HFFc6 (cell line): ENCODE results near the gene ZNF747. TPM values are rescaled to one million over a fixed set of nuclear protein-coding genes. Genes with fewer than 3 reads are reported as not detected.

Experiments
- DNase-seq: peaks from one replicate; pipeline ENCODE4 v3.0.0-alpha.2; 2018
- H3K27ac Mint-ChIP-seq: 2 replicates; pipeline ENCODE4 v1.8.0; 2020; ENCODE audit warnings: mild to moderate bottlenecking, mixed read lengths
- H3K27me3 Mint-ChIP-seq: 2 replicates; pipeline ENCODE4 v1.8.0; 2021; ENCODE audit warnings: mild to moderate bottlenecking, moderate library complexity, mixed read lengths; ENCODE audit not compliant: insufficient read depth
- H3K36me3 Mint-ChIP-seq: 2 replicates; pipeline ENCODE4 v1.8.0; 2021; ENCODE audit warnings: low read depth, mixed read lengths
- H3K4me1 Mint-ChIP-seq: 2 replicates; pipeline ENCODE4 v1.8.0; 2020; ENCODE audit warnings: low read depth, mixed read lengths
- H3K4me3 Mint-ChIP-seq: 2 replicates; pipeline ENCODE4 v1.8.0; 2020; ENCODE audit warnings: mild to moderate bottlenecking, moderate library complexity, mixed read lengths
- H3K9me3 Mint-ChIP-seq: 2 replicates; pipeline ENCODE4 v1.8.0; 2020; ENCODE audit warnings: mild to moderate bottlenecking, mixed read lengths
- CTCF ChIP-seq: fragments of 200-600 bp; sonication (generic); IDR thresholded peaks from 2 replicates; pipeline ENCODE4 v1.5.0; 2021; ENCODE audit warnings: antibody characterized with exemption, mild to moderate bottlenecking
- total RNA-seq, 6 experiments: library from RNA; stranded (reverse); fragmentation: NEBNext Ultra II Directional; extraction: Animal tissue kit (Norgen Biotek cat#: 25700); gene quantifications; 2 replicates in 1 of 6; 3 replicates in 5 of 6; pipeline ENCODE4 v1.2.3, GENCODE V29; 2021

ZNF747 gene
- total RNA-seq, 6 experiments from 2014 or later: 3.2 to 4.7 (median 3.8) TPM

GRCh38 chr16:30561089-30561816 is 26.6 kb upstream of the ZNF747 start:
- no peak for DNase-seq
- Mint-ChIP-seq H3K27ac (no peak overlapping the region), H3K4me1 (peaks cover 14% of the 10 kb centered on the region), H3K27me3 (peaks cover 4% of the 10 kb centered on the region), H3K9me3 (no peaks in the 10 kb centered on the region), H3K4me3 (no peak overlapping the region), H3K36me3 (peaks cover 2% of the 10 kb centered on the region)
- TF ChIP-seq CTCF: no peak

GRCh38 chr16:30559690-30560089 is 25.0 kb upstream of the ZNF747 start:
- H3K9me3 Mint-ChIP-seq: no peaks in the 10 kb centered on the region
- peaks cover 1% of the 10 kb centered on the region for H3K27me3 Mint-ChIP-seq
- peaks cover 17% of the 10 kb centered on the region for H3K4me1 Mint-ChIP-seq
- H3K4me3 Mint-ChIP-seq: no peak overlapping the region
- H3K36me3 Mint-ChIP-seq: peaks cover 6% of the 10 kb centered on the region
- TF ChIP-seq CTCF: no peak
- H3K27ac Mint-ChIP-seq: no peak overlapping the region
- DNase-seq: no peak

GRCh38 chr16:30558789-30559377 is 24.2 kb upstream of the ZNF747 start:
- H3K27me3 Mint-ChIP-seq: no peaks in the 10 kb centered on the region; the same call in none of the 2 replicates
- peaks cover 11% of the 10 kb centered on the region for H3K36me3 Mint-ChIP-seq
- H3K9me3 Mint-ChIP-seq: no peaks in the 10 kb centered on the region
- H3K4me3 Mint-ChIP-seq: peak overlapping the region; percentile 90
- H3K4me1 Mint-ChIP-seq: peaks cover 17% of the 10 kb centered on the region
- TF ChIP-seq CTCF: no peak
- H3K27ac Mint-ChIP-seq: peak overlapping the region; percentile 84
- DNase-seq: no peak

- peak; percentile 98 for DNase-seq
- Mint-ChIP-seq H3K27ac (peak within 1 kb of the TSS; percentile 84), H3K9me3 (no peaks in the 10 kb centered on the region), H3K4me1 (peaks cover 17% of the 10 kb centered on the region), H3K27me3 (no peaks in the 10 kb centered on the region; the same call in none of the 2 replicates), H3K4me3 (peak within 1 kb of the TSS; percentile 90), H3K36me3 (peaks cover 11% of the 10 kb centered on the region)
- TF ChIP-seq CTCF: peak; percentile 44
Measured at GRCh38 chr16:30557957-30558788, 23.5 kb upstream of the ZNF747 start, which contains the start of gene ZNF764. Gene ZNF764, minus strand, starts transcription at chr16:30558374. Its CDS starts 192 bp downstream, at chr16:30558182.

- Mint-ChIP-seq H3K9me3 (no peaks in the 10 kb centered on the region), H3K4me1 (peaks cover 17% of the 10 kb centered on the region), H3K36me3 (peaks cover 11% of the 10 kb centered on the region), H3K27ac (peak overlapping the region; percentile 84), H3K27me3 (no peaks in the 10 kb centered on the region; the same call in none of the 2 replicates), H3K4me3 (peak overlapping the region; percentile 90)
- DNase-seq: no peak
- no peak; the same call in 1 of the 2 replicates for TF ChIP-seq CTCF
Measured at GRCh38 chr16:30557707-30557956, 23.0 kb upstream of the ZNF747 start.
